HEK293T (cell line): ENCODE data around the gene CLECL1.

ENCODE experiments used
- BHLHE40 ChIP-seq: fragments of 450-650 bp; IDR thresholded peaks from 2 replicates; pipeline ENCODE4 v1.6.1; 2016; ENCODE audit warnings: mild to moderate bottlenecking, moderate library complexity, borderline replicate concordance
- FOXM1 ChIP-seq: fragments of 450-650 bp; IDR thresholded peaks from 2 replicates; pipeline ENCODE4 v1.6.1; 2017; ENCODE audit warnings: mild to moderate bottlenecking, borderline replicate concordance
- L3MBTL2 ChIP-seq: fragments of 450-650 bp; conservative IDR thresholded peaks from 2 replicates; pipeline ENCODE4 v1.6.1; 2016; ENCODE audit warnings: mild to moderate bottlenecking
- SP1 ChIP-seq: fragments of 450-650 bp; IDR thresholded peaks from 2 replicates; pipeline ENCODE4 v1.6.1; 2017

DNA sequence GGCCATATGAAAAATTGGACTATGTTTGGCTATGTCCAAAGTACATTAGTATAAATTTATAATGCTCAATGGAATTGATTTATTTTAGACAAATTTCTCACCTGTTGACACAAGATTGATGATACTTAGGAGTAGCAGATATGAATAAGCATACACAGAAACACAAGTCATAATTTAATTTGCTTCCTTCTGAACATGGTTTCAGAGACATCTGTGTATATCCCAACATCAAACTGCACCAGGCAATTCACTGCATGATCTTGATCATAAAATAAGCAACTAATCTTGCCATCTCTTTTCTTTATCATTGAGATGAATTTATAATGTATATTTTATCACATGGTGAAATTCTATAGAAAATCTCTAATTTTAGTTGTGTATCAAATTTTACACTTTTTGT is 3.8 kb downstream of the CLECL1 start:
- TF ChIP-seq FOXM1 (no peak), SP1 (no peak), L3MBTL2 (no peak), BHLHE40 (no peak)
